Measurements from ENCODE around the gene SMYD3. TPM values are rescaled to one million over a fixed set of nuclear protein-coding genes. Genes with fewer than 3 reads are reported as not detected.
A peak's percentile ranks its signal among the peaks of the same experiment; 100 is the strongest.

The SMYD3 gene
- polyA plus RNA-seq, 1 donor from 2014 or later, result 48.6 TPM

GRCh38 chr1:246508897-246509688 lies 2.0 kb upstream of the SMYD3 start:
- Histone ChIP-seq H3K27ac (ENCODE audit: low read length) (no peak overlapping the region), H4K20me1 (ENCODE audit: insufficient read depth) (no peaks in the 10 kb centered on the region), H3K9me3 (ENCODE audit: low read length) (no peaks in the 10 kb centered on the region), H3F3A (ENCODE audit: insufficient read depth, low read length, poor library complexity, severe bottlenecking) (no peaks in the 10 kb centered on the region), H3K4me2 (ENCODE audit: low read length) (no peak overlapping the region), H3K36me3 (ENCODE audit: insufficient read depth, low read length) (no peaks in the 10 kb centered on the region), H3K9ac (ENCODE audit: low read length) (no peak overlapping the region), H3K9me2 (ENCODE audit: insufficient read depth, low read length) (no peaks in the 10 kb centered on the region), H3K4me3 (ENCODE audit: low read length) (no peak overlapping the region), H3K79me2 (replicated peaks; ENCODE audit: insufficient read depth, low read length) (no peaks in the 10 kb centered on the region), H3K27me3 (ENCODE audit: insufficient read depth, low read depth, low read length) (no peaks in the 10 kb centered on the region), H2AFZ (ENCODE audit: low read depth, low read length) (no peak overlapping the region)
- no peak for TF ChIP-seq SMC3 (conservative IDR thresholded peaks at IDR 0.05; ENCODE audit: poor library complexity)
- TF ChIP-seq MXI1 (conservative IDR thresholded peaks at IDR 0.05; ENCODE audit: poor library complexity, severe bottlenecking), result no peak
- no peak for TF ChIP-seq TAF1 (IDR thresholded peaks at IDR 0.05; ENCODE audit: low read depth)
- TF ChIP-seq, protein P1, sequence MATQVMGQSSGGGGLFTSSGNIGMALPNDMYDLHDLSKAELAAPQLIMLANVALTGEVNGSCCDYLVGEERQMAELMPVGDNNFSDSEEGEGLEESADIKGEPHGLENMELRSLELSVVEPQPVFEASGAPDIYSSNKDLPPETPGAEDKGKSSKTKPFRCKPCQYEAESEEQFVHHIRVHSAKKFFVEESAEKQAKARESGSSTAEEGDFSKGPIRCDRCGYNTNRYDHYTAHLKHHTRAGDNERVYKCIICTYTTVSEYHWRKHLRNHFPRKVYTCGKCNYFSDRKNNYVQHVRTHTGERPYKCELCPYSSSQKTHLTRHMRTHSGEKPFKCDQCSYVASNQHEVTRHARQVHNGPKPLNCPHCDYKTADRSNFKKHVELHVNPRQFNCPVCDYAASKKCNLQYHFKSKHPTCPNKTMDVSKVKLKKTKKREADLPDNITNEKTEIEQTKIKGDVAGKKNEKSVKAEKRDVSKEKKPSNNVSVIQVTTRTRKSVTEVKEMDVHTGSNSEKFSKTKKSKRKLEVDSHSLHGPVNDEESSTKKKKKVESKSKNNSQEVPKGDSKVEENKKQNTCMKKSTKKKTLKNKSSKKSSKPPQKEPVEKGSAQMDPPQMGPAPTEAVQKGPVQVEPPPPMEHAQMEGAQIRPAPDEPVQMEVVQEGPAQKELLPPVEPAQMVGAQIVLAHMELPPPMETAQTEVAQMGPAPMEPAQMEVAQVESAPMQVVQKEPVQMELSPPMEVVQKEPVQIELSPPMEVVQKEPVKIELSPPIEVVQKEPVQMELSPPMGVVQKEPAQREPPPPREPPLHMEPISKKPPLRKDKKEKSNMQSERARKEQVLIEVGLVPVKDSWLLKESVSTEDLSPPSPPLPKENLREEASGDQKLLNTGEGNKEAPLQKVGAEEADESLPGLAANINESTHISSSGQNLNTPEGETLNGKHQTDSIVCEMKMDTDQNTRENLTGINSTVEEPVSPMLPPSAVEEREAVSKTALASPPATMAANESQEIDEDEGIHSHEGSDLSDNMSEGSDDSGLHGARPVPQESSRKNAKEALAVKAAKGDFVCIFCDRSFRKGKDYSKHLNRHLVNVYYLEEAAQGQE (IDR thresholded peaks at IDR 0.05; ENCODE audit: borderline replicate concordance), result no peak
- TF ChIP-seq EP300 (conservative IDR thresholded peaks at IDR 0.05; ENCODE audit: poor library complexity, severe bottlenecking), result no peak
- no peak for TF ChIP-seq CTCF (IDR thresholded peaks at IDR 0.05; ENCODE audit: poor library complexity, severe bottlenecking)
- TF ChIP-seq EZH2 (IDR thresholded peaks at IDR 0.05; ENCODE audit: borderline replicate concordance, insufficient read depth, low read length, poor library complexity, severe bottlenecking), result no peak
- no peak for TF ChIP-seq POLR2AphosphoS5 (IDR thresholded peaks at IDR 0.05)
- TF ChIP-seq RAD21 (conservative IDR thresholded peaks at IDR 0.05), result no peak

DNA sequence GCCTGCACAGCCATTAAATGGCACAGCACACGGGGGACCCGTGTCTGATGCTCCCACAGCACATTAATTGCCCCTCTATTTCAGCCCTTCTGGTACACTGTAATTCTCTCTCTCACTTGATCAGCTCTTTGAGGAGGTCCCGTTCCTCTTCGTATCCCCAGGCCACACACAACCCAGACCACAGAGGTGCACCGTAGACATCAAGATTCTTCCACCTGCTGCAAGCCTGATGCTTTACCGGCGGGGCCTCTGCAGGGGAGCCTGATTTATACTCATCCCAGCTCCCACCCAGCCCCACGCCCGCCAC lies 759 bp downstream of the SMYD3 start:
- H3K79me2 ChIP-seq (replicated peaks; ENCODE audit: insufficient read depth, low read length), result no peaks in the 10 kb centered on the region
- peak overlapping the region; percentile 67 for H3K4me2 ChIP-seq (ENCODE audit: low read length)
- H3K9me3 ChIP-seq (ENCODE audit: low read length), result no peaks in the 10 kb centered on the region
- H2AFZ ChIP-seq (ENCODE audit: low read depth, low read length), result peak overlapping the region; percentile 68
- no peak overlapping the region for H3K27ac ChIP-seq (ENCODE audit: low read length)
- peak overlapping the region; percentile 67 for H3K9ac ChIP-seq (ENCODE audit: low read length)
- H3K36me3 ChIP-seq (ENCODE audit: insufficient read depth, low read length), result no peaks in the 10 kb centered on the region
- no peaks in the 10 kb centered on the region for H3K9me2 ChIP-seq (ENCODE audit: insufficient read depth, low read length)
- H3K4me3 ChIP-seq (ENCODE audit: low read length), result peak overlapping the region; percentile 95
- no peaks in the 10 kb centered on the region for H3K27me3 ChIP-seq (ENCODE audit: insufficient read depth, low read depth, low read length)
- H4K20me1 ChIP-seq (ENCODE audit: insufficient read depth), result no peaks in the 10 kb centered on the region
- no peak for TF ChIP-seq POLR2AphosphoS5 (IDR thresholded peaks at IDR 0.05)
- TF ChIP-seq EP300 (conservative IDR thresholded peaks at IDR 0.05; ENCODE audit: poor library complexity, severe bottlenecking), result no peak
- no peak for TF ChIP-seq TAF1 (IDR thresholded peaks at IDR 0.05; ENCODE audit: low read depth)
- TF ChIP-seq, protein P1 (IDR thresholded peaks at IDR 0.05; ENCODE audit: borderline replicate concordance), result no peak
- TF ChIP-seq RAD21 (conservative IDR thresholded peaks at IDR 0.05), result no peak
- no peak for TF ChIP-seq SMC3 (conservative IDR thresholded peaks at IDR 0.05; ENCODE audit: poor library complexity)
- no peak for TF ChIP-seq EZH2 (IDR thresholded peaks at IDR 0.05; ENCODE audit: borderline replicate concordance, insufficient read depth, low read length, poor library complexity, severe bottlenecking)
- no peak for TF ChIP-seq MXI1 (conservative IDR thresholded peaks at IDR 0.05; ENCODE audit: poor library complexity, severe bottlenecking)
- TF ChIP-seq CTCF (IDR thresholded peaks at IDR 0.05; ENCODE audit: poor library complexity, severe bottlenecking), result no peak
- H3F3A ChIP-seq (ENCODE audit: insufficient read depth, low read length, poor library complexity, severe bottlenecking), result no peaks in the 10 kb centered on the region

Measured in neural cell (in vitro differentiated cells).